ENCODE results near the gene SIN3B.
"Not testable (repeated sequence)": the region's sequence is repeated elsewhere in the genome, so short reads cannot be mapped to it uniquely, and the experiment has no call there.

Gene SIN3B

DNA sequence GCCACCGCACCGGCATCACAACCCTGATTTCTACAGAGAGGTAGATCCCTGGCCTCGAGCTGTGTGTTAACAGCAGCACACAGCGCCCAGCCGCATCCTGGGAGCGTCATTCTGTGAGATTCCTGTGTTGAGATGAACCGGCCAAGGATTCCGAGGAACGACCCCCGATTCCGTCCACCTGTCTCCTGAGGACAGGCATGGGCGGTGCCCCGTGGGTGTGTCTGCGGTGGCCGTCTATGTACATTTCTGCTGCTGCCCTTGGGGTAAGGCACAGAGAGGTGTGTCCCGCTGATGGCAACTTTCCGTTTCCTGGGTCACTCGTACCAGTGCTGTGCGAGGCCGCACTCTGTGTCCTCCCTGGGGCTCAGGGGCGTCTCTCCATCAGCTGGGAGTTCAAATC, 43.5 kb downstream of the SIN3B start:
- no peak for DNase-seq

DNA sequence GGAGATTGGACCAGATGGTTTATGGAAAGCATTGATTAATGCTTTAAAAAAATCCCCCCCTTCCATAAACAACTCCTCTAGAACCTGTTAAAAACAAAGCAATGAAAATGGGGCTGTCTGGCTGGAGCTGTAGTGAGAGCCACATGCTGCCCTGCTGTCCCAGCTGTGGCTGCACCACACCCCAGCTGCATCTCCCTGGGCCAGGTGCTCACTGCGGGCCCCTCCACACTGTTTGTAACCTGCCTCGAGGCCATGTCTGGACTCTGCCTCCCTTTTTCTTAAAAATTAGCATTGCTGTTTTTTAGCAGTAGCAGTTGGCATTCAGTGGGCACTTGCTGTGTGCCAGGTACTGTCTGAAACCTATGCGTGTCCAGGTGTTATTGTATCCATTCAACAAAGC, 44.4 kb downstream of the SIN3B start:
- no peak for DNase-seq

DNA sequence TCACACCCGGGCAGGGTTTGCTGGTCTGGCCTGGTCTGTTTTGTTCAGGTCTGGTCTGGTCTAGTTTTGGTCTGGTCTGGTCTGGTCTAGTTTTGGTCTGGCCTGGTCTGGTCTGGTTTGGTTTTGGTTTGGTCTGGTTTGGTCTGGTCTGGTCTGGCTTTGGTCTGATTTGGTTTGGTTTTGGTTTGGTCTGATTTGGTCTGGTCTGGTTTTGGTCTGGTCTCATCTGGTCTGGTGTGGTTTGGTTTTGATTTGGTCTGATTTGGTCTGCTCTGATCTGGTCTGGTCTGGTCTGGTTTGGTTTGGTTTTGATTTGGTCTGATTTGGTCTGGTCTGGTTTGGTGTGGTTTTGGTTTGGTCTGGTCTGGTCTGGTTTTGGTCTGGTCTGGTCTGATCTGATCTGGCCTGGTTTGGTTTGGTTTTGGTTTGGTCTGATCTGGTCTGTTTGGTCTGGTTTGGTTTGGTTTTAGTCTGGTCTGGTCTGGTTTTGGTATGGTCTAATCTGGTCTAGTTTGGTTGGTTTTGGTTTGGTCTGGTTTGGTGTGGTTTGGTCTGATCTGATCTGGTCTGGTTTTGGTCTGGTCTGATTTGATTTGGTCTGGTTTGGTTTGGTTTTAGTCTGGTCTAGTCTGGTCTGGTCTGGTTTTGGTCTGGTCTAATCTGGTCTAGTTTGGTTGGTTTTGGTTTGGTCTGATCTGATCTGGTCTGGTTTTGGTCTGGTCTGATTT, 45.2 kb downstream of the SIN3B start:
- DNase-seq = no peak

DNA sequence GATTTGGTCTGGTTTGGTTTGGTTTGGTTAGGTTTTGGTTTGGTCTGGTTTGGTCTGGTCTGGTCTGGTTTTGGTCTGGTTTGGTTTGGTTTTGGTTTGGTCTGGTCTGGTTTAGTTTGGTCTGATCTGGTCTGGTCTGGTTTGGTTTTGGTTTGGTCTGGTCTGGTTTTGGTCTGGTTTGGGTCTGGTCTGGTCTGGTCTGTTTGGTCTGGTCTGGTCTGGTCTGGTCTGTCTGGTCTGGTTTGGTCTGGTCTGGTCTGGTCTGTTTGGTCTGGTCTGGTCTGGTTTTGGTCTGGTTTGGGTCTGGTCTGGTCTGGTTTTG, 45.7 kb downstream of the SIN3B start:
- not testable (repeated sequence) for DNase-seq

DNA sequence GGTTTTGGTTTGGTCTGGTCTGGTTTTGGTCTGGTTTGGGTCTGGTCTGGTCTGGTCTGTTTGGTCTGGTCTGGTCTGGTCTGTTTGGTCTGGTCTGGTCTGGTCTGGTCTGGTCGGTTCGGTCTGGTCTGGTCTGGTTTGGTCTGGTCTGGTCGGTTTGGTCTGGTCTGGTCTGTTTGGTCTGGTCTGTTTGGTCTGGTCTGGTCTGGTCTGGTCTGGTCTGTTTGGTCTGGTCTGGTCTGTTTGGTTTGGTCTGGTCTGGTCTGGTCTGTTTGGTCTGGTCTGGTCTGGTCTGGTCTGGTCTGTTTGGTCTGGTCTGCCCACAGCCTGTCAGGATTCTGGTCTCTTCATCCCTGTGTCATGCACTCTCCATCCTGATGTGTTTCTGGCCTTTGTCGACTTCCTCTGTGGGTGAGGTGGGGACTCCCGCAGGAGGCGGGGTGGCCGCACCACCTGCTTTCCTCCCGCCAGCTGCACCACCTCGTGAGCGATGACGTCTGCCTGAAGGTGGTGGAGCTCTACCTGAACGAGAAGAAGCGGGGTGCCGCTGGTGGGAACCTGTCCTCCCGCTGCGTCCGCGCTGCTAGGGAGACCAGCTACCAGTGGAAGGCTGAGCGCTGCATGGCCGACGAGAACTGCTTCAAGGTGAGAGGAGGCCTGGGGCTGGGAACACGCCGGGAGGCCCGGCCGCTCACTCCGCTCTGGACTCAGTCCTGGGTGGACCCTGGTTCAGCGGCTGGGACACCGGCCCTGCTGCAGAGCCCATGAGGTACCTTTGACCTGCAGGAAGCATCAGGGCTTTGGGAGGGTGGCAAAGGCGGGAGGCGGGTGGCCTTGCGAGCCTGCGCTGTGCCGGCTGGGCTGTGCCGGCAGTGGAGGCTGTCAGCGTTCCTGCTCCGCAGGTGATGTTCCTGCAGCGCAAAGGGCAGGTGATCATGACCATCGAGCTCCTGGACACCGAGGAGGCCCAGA, 46.7 kb downstream of the SIN3B start:
- DNase-seq = no peak

DNA sequence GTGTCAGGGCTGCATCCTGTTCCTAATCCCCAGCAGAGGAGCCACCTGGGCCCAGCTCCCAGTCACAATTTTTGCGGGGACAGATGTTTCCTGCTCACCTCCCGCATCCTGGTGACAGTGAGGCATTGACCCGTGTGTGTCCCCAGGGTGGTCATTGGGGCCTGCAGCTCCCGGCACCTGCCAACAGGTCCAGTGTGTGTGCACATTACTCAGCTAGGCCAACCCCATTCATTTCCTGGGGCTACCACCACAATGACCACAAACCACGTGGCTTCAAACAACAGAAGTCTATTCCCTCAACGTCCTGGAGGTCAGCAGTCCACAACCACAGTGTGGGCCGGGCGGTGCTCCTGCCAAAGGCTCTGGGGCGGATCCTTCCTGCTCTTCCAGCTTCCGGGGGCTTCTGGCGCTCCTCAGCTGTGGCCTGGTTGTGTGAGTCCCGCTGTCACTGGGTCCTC, 47.7 kb downstream of the SIN3B start:
- DNase-seq = no peak

DNA sequence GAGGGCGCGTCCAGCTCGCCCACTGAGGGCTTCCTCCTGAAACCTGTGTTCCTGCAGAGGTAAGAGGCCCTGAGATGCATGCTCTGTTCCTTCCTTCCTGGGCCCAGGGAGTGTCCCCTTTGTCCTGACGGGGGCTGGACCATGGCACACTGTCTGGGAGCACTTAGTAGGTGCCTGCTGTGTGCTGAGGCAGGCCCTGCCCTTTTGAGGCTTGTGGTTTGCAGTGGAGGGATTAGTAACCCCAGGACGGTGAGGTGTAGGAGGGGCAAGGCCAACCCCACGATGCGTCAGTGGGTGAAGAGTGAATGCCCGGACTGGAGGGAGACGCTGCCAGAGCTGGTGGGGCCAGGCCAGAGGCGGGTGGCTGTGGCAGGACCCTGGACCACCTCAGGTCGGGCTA, 48.4 kb downstream of the SIN3B start:
- no peak for DNase-seq

DNA sequence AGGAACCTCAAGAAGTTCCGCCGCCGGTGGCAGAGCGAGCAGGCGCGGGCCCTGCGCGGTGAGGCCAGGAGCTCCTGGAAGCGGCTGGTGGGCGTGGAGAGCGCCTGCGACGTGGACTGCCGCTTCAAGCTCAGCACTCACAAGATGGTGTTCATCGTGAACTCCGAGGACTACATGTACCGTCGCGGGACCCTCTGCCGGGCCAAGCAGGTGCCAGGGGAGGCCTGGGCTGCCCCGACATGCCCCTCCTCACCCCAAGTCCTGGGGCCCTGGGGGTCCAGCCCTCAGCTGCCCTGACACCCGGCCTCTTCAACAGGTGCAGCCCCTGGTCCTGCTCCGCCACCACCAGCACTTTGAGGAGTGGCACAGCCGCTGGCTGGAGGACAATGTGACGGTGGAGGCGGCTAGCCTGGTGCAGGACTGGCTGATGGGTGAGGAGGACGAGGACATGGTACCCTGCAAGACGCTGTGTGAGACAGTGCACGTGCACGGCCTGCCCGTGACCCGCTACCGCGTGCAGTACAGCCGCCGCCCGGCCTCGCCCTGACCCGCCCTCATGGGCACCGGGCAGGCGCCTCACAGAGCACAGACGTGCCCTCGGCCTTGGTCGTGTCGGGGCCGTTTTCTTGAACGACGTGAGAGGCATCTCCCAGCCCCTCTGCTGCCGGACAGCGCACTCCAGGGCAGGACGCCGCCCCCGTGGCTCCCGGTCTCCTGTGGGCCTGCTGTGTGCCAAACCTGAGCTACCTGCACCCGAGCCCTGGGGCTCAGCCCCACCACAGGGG, 49.2 kb downstream of the SIN3B start:
- DNase-seq = no peak

DNA sequence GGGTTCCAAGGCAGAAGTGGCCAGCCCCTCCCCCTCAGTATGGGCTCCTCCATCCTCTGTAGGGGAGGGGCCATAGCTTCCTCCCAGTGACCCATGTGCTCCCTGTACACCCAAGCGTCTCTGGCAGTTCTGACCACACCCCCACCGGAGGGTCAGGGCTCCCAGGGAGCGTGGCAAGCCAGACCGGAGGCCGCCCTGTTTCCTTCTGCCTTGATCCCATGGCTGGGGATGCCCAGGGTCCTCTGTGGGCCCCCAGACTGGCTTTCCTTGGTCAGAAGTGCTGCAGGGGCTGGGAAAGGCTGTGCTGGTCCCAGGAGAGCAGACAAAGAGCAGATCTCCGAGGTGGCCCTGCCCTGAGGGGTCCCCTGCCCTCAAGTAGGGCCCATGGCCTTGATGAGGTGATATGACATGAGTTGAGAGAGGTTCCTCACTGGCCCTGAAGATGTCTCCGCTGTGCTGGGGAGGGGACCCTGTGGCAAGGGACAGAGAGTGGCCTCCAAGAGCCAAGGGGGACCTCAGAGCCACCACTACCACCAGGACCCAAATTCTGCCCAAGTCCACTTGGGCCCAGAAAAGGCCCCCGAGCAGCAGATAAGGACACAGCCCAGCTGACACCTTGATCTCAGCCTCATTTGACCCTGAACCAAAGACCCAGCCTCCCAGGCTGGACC, 51.8 kb downstream of the SIN3B start:
- no peak for DNase-seq

DNA sequence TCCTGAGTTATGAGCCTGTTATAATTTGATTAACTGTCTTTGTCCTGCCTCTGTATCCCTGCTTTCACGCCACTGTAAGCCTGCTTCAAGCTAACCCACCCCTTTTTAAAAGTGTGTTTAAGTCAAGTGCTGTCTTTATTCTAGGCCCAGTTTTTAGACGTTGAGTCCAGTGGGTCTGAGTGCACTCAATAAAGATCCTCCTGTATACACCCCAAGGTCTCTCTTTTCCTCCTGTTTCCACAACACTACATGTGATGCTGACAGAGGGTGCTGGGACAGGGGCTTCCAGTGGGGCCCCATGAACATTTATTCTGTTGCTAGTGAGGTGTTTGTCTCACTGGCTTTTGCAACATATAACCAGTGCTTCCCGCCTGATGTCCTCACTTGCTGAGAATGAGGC, 52.9 kb downstream of the SIN3B start:
- DNase-seq = no peak

DNA sequence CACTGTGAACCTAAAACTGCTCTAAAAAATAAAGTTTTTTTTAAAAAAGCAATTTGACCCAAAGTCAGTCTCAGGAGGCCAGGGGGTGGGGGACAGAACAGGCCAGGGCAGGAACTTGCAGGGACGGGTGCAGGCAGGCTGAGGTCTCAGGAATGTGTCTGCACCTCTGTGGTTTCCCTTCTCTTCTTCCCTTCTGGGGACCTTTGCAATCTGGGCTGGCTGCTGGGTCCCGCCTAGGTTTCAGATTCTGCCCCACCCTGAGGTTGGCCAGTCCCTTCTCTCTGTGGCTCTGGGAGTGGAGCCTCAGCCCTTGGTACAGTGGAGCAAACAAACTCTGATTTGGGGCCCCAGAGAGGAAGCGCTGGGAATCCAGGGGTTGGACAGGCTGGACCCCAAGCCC, 54.3 kb downstream of the SIN3B start:
- DNase-seq = no peak

DNA sequence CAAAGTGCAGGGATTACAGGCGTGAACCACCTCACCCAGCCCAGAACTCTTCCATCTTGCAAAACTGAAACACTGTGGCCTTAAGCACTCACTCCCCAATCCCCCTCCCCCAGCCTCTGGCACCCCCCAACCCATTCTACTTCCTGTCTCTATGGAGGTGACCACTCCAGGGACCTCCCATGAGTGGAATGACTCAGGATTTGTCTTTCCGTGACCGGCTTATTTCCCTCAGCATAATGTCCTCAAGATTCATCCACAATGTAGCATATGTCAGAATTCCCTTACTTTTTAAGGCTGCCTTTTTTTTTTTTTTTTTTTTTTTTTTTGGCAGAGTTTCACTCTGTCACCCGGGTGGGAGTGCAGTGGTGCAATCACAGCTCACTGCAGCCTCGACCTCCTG, 56.0 kb downstream of the SIN3B start:
- DNase-seq = no peak

DNA sequence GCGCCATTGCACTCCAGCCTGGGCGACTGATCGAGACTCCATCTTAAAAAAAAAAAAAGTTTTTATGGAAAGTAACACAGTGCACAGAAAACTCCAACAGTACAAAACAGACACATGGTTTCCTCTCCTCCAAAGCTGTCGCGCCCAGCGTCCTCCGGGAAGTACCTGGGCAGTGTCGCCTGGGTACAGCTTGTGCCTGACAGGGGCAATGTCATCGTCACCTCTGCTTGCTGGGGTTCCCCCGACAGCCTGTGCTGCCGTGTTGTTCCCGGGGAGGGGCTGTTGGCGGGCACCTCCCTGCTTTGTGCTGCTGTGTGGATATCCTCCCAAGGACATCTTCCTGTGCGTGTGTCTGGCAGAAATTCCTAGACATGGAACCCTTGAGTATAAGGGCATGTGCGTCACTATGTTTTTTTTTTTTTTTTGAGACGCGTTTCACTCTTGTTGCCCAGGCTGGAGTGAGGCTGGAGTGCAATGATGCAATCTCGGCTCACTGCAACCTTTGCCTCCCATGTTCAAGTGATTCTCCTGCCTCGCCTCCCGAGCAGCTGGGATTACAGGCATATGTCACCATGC, 57.2 kb downstream of the SIN3B start:
- DNase-seq = no peak

DNA sequence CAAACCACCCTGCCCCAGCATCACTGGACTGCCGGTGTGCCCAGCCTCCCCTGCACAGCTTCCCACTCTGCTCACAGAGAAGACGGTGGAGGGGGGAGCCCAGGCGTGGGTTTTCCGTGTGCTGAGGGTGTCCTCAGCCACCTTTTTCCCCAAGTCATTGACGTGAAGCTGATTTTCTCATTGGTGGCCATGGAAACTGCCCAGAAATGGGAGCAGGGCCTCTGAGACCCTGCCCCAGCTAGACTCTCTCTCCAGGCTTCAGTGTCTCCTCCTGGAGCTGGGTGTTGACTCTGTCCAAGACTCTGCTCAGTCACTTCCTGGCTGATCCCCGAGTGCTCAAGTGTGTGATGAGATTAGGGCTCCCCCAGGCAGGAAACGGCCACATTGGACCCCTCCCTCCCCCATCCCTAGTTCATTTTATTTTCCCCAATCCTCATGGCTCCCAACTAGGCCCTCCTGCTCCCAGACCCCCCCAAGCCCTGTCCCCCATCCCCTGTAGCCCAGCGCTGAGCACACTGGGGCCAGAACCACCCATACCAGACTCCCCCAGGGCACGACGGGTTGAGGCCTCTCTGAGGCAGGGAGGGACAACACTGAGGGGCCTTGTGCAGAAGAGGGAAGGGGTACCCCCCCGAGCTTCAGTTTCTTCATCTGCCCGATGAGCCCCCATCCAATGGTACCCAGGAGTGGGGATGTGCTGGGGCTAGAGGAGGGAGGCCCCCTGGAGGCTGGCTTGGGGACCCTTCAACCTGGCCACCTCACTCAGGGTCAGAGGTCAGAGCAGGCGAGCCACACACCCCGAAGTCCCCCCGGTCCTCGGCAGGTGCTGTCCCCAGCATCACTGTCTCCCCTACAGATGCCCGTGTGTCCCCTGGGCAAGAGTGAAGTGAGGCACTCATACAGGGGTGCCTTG, 58.4 kb downstream of the SIN3B start:
- no peak for DNase-seq

DNA sequence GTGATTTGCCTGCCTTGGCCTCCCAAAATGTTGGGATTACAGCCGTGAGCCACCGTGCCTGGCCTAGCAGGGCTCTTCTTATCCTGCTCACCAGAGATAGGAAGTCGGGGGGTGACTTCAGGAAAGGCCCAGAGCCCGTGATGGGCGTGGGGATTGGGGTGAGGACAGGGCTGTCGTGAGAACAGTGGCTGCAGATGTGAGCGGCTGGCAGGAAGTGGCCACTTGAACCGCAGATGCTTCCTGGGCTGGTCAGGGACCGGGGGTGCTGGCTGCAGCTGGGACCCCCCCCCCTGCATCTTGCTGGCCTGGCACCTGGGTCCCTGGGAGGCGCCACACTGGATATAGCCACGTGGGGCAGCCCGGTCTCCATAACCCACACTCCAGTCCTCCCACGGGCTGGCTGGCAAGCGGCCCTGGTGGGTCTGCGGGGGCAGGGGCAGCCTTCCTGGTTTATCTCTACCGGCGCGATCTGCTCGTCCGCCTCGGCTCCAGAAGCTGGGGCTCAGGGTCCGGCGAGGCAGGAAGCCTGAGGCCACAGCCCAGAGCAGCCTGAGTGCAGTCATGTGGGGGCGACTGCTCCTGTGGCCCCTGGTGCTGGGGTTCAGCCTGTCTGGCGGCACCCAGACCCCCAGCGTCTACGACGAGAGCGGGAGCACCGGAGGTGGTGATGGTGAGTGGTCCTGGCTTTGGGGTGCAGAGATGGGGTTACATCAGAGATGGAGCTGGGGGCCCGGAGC, 59.6 kb downstream of the SIN3B start, which contains the start of gene F2RL3:
Gene F2RL3, plus strand, starts transcription at position 371 of the 737 bp plus-strand sequence. Its CDS starts 191 bp downstream, at position 562.
- no peak for DNase-seq

DNA sequence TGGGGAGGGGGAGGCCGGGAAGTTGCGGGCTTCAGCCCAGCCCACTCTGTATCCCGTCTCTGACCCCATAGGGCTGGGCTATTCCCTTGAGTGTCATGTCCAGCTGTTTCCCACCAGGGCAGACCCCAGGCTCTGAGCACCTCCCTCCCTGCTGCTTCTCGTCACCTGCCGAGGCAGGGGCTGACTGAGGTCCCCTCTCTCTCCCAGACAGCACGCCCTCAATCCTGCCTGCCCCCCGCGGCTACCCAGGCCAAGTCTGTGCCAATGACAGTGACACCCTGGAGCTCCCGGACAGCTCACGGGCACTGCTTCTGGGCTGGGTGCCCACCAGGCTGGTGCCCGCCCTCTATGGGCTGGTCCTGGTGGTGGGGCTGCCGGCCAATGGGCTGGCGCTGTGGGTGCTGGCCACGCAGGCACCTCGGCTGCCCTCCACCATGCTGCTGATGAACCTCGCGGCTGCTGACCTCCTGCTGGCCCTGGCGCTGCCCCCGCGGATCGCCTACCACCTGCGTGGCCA, 60.2 kb downstream of the SIN3B start:
- DNase-seq = no peak

DNA sequence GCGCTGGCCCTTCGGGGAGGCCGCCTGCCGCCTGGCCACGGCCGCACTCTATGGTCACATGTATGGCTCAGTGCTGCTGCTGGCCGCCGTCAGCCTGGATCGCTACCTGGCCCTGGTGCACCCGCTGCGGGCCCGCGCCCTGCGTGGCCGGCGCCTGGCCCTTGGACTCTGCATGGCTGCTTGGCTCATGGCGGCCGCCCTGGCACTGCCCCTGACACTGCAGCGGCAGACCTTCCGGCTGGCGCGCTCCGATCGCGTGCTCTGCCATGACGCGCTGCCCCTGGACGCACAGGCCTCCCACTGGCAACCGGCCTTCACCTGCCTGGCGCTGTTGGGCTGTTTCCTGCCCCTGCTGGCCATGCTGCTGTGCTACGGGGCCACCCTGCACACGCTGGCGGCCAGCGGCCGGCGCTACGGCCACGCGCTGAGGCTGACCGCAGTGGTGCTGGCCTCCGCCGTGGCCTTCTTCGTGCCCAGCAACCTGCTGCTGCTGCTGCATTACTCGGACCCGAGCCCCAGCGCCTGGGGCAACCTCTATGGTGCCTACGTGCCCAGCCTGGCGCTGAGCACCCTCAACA, 60.8 kb downstream of the SIN3B start:
- DNase-seq = no peak

DNA sequence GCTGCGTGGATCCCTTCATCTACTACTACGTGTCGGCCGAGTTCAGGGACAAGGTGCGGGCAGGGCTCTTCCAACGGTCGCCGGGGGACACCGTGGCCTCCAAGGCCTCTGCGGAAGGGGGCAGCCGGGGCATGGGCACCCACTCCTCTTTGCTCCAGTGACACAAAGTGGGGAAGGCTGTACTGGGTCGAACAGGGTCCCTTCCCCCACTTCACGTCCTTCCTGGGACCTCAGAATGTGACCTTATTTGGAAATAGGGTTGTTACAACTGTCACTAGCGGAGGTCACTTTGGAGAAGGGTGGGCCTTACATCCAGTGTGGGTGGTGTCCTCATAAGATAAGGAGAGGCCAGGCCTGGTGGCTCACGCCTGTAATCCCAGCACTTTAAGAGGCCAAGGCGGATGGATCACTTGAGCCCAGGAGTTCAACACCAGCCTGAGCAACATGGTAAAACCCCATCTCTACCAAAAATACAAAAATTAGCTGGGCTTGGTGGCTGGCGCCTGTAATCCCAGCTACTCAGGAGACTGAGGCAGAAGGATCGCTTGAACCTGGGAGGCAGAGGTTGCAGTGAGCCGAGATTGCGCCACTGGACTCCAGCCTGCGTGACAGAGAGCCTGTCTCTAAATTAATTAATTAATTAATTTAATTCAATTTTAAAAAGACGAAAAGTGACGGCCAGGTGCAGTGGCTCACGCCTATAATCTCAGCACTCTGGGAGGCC, 61.4 kb downstream of the SIN3B start:
- no peak for DNase-seq
